ENCODE data around the gene SLC25A43.
"Not testable (repeated sequence)": the region's sequence is repeated elsewhere in the genome, so short reads cannot be mapped to it uniquely, and the experiment has no call there.

The SLC25A43 gene

GRCh38 chrX:119468551-119469312, 69.6 kb downstream of the SLC25A43 start:
- DNase-seq (ENCODE audit: low spot score) = peak; percentile 75

GRCh38 chrX:119469313-119469635, 70.1 kb downstream of the SLC25A43 start:
- DNase-seq (ENCODE audit: low spot score) = no peak

DNA sequence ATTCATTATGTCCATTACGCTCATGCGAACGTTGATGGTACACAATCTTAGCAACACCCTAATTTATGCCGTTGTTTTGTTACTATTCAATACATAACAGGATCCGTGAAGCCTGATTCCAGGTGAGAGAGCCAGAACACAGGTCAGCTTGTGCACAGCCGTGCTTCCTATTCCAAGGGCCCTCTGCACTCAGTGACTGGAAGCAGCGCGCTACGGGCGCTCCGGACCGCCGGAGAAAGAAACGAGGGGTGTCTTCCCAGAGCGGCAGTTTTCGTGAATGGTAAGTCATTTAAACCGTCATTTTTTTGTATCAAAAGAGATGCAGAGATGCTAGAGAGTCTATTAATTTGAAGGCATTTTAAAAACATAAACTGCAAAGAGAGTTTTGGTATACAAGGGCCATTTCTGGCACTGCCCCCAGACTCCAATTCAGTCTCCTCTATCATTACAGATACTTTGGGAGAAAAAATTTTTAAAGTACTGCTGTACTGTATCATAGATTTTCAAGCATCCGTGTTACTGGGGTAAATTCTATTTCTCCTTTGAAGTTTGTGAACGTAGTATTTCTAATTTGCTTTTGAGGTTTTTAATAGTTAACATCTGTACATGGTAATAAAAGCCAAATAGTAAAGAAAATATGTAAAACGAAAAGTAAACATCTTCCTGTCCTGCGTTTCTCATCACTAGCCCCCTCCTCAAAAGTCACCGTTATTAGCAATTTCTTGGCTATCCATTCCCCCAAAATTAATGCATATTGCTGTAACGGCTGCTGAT, 75.7 kb downstream of the SLC25A43 start:
- no peak for DNase-seq (ENCODE audit: low spot score)

DNA sequence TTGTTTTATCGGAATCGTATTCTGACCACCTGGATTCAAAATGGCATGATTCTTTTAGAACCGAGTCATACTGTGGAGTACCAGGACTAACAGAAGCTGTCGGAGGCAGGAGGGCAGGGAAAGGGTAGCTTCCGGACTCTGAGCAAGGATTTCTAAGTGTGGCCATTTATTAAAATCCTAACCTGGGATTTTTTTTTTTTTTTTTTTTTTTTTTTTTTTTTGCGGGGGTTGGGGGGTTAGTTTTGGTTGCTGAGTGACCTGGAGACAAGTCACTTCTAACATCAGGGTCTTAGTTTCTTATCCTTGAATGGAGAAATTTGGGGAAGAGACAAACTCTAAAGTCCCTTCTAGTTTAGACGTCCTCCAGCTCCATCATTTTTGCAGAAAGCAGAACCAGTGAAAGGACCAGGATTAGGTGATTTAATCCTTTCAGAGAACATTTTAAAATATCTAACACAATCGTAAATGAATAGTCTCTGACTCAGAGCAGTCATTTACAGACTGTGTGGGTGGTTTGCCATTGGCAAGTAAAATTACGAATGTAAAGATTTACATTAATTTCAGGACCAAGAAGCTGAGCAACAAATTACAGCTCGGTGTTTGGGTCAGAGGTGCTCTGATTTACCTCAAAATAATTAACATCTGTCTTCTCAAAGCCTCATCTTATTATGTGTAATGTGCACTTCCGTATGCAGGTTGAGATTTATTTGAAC, 76.4 kb downstream of the SLC25A43 start:
- DNase-seq (ENCODE audit: low spot score) = no peak

GRCh38 chrX:119477812-119478232, 78.7 kb downstream of the SLC25A43 start:
- DNase-seq (ENCODE audit: low spot score) = peak; percentile 64

DNA sequence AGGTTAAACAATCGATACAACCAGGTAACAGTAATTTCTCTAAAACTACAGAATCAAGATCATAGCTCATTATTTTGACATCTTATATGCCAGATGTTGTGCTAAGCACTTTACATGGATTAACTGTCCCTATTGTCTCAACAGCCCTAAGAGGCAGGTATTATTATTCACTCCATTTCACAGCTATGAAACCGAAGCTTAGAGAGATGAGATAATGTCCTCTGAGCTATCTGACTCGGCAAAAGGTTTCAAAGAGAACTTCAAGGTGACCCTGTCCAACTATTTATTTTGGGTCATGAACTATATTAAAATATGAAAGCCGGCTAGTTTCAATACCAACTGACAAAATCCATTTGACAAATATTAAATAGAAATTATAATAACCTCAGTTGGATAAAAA, 79.4 kb downstream of the SLC25A43 start:
- no peak for DNase-seq (ENCODE audit: low spot score)

GRCh38 chrX:119479845-119480244, 80.7 kb downstream of the SLC25A43 start:
- no peak for DNase-seq (ENCODE audit: low spot score)

- DNase-seq (ENCODE audit: low spot score) = no peak
Measured at GRCh38 chrX:119481323-119481801, 82.2 kb downstream of the SLC25A43 start.

GRCh38 chrX:119482041-119482440, 82.9 kb downstream of the SLC25A43 start:
- DNase-seq (ENCODE audit: low spot score) = no peak

- DNase-seq (ENCODE audit: low spot score) = peak; percentile 18
Measured at GRCh38 chrX:119482481-119483480, 83.6 kb downstream of the SLC25A43 start.

DNA sequence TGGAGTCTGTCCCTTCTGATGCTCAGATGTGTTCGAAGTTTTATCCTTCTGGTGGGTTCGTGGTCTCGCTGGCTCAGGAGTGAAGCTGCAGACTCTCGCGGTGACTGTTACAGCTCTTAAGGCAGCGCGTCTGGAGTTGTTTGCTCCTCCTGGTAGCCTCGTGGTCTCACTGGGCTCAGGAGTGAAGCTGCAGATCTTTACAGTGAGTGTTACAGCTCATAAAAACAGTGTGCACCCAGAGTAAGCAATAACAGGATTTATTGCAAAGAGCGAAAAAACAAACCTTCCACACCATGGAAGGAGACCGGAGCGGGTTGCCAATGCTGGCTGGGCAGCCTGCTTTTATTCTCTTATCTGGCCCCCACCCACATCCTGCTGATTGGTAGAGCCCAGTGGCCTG, 87.6 kb downstream of the SLC25A43 start:
- no peak for DNase-seq (ENCODE audit: low spot score)

- not testable (repeated sequence) for DNase-seq (ENCODE audit: low spot score)
Measured at GRCh38 chrX:119487766-119488165, 88.6 kb downstream of the SLC25A43 start.

GRCh38 chrX:119488749-119489148, 89.6 kb downstream of the SLC25A43 start:
- peak; percentile 44 for DNase-seq (ENCODE audit: low spot score)

GRCh38 chrX:119489212-119490074, 90.3 kb downstream of the SLC25A43 start:
- no peak for DNase-seq (ENCODE audit: low spot score)

- DNase-seq (ENCODE audit: low spot score) = no peak
Measured at GRCh38 chrX:119492463-119492862, 93.3 kb downstream of the SLC25A43 start.

GRCh38 chrX:119493851-119494495, 94.8 kb downstream of the SLC25A43 start:
- not testable (repeated sequence) for DNase-seq (ENCODE audit: low spot score)

DNA sequence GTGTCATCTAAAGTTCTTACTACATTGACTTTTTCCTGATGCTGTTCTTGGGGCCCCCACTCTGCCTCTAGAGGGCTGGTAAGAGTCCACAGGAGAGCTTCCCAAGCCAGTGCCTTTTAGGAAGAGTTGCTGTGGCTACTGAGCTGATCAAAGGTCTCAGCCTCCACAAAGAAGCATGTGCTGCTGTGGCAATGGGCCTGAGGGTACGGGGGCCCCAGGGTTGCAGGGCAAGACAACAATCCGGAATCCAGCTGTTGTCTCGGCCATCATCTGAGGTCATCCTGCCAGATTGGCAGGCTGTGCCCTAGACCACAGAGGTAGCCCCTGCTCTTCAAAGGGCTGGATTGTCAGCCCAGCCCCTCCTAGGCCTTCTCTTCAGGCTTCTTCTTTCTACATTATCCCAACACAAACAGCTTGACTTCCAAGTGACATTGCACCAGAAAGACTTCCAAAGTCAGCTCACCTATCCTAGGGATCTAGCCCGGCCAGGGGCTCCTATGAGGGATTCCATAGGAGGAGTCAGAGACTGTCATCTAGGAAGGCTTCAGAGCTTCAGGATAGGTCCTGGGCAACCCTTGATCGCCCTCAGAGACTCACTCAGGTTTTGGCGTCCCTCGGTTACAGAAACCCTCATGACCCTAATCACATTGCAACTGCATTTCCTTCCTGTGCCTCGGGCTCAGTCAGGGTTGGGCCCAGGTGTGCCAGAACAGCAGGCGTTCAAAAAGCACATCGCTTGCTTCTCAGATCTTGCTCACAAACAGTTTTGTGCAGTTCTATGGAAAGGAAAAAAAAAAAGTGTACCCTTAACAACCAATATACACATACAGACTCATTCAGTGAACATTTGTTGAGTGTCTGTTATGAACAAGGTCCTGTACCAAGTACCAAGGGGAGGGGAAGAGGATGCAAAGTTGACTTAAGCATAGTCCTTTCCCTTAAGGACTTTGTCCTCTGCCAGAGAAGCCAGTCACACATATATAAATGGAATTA, 96.9 kb downstream of the SLC25A43 start:
- DNase-seq (ENCODE audit: low spot score) = no peak

DNA sequence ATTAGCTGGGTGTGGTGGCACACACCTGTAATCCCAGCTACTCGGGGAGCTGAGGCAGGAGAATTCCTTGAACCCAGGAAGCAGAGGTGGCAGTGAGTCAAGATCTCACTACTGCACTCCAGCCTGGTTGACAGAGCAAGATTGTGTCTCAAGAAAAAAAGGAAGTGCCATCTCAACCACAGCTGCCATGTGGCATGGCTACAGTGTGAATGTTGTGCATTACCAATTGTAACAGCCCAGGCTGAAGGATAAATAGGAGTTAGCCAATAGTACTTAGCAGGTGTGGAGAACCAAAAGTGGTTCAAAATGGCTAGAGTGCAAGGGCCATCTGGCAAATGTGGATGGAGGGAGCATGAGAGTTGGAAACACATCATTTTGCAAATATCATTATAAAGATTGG, 98.0 kb downstream of the SLC25A43 start:
- no peak for DNase-seq (ENCODE audit: low spot score)

All from LoVo (cell line).